Activated effector memory CD4-positive, alpha-beta T cell treated with anti-CD3 and anti-CD28 coated beads, Interleukin-2, amount 50 U/mL, for 16 hours (primary cell): Measurements from ENCODE around the gene IRF8.
"Not testable (repeated sequence)": the region's sequence is repeated elsewhere in the genome, so short reads cannot be mapped to it uniquely, and the experiment has no call there.

ENCODE experiments used
- DNase-seq: peaks from one replicate; pipeline ENCODE4 v3.0.0-alpha.2; 2020

The IRF8 gene

GRCh38 chr16:85940214-85940613 is 41.3 kb downstream of the IRF8 start:
- no peak for DNase-seq

- no peak for DNase-seq
These were observed 43.1 kb downstream of the IRF8 start for GRCh38 chr16:85941863-85942644.

DNA sequence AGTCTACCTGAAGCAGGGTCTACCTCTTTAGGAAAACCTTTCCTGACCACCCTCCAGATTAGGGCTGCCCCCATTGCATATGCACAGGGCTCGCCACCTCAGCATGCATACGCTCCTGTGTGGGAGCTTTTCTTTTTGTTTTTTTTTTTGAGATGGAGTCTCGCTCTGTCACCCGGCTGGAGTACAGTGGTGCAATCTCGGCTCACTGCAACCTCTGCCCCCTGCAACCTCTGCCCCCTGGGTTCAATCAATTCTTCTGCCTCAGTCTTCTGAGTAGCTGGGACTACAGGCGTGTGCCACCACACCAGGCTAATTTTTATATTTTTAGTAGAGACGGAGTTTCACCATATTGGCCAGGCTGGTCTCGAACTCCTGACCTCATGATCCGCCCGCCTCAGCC is 43.7 kb downstream of the IRF8 start:
- DNase-seq, result not testable (repeated sequence)

GRCh38 chr16:85943711-85944110 is 44.7 kb downstream of the IRF8 start:
- no peak for DNase-seq

GRCh38 chr16:85944572-85945423 is 45.8 kb downstream of the IRF8 start:
- no peak for DNase-seq

GRCh38 chr16:85945424-85945751 is 46.4 kb downstream of the IRF8 start:
- DNase-seq, result no peak

GRCh38 chr16:85946541-85947124 is 47.7 kb downstream of the IRF8 start:
- DNase-seq, result no peak

- peak; percentile 77 for DNase-seq
These were observed 48.5 kb downstream of the IRF8 start for GRCh38 chr16:85947230-85948137.

DNA sequence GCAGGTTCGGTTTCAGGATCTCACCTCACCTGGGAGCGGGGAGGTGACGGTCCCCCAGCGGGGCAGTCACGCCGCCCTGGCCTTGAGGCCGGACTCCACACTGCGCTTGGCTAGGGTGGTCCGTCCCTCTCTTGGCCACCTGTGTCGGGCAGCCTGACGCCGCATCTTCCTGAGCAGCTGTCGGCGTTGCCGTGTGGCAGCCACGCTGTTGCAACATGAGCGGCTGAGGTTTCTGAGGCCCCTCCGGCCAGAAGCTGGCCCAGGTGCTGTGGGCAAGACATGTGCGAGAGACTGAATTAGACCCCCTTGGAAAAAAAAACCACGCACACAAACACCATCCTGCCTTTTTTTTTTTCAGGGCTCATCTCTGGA is 49.2 kb downstream of the IRF8 start:
- DNase-seq, result no peak

DNA sequence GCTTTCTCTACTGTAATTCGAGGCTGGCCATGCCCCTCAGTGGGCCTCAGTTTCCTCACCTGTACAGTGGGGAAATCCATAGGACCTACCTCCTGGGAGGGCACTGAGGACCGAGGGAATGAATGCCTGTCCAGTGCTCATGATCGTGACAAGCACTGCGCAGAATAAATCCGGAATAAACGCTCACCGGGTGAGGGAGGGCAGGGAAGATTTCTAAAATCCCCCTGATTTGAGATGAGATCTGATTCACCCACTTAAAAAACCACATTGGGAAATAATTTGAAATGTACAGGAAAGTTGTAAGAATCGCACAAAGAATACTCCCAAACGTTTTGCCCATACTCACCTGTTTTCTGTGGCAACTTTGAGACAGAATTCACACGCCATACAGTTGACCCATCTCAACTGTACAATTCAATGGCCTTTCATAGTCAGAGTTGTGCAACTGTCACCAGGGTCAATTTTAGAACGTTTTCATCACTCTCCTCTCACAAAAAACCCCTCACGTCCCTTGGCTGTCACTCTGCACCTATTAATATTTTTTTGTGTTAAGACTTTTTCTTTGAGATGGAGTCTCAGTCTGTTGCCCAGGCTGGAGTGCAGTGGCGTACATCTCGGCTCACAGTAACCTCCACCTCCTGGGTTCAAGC is 49.8 kb downstream of the IRF8 start:
- DNase-seq, result no peak

- DNase-seq, result no peak
These were observed 51.4 kb downstream of the IRF8 start for GRCh38 chr16:85950136-85950918.

DNA sequence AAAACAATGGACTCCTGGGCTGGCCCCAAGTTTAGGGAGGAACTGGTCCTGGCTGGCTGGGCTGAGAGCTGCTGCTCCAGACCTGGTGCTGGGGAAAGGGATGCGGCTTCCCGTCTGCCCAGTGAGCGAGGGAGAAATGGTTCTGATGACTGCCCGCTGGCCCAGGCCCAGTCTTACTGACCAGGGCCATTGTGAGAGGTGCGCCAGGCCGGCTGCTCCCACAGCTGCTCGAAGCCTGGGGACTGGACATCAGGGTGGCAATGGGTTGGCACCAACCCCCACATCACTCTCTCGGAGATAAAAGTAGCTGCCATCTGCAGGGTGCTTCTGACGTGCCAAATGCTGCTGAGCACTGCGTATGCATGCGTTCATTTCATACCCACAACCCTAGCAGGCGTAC is 53.2 kb downstream of the IRF8 start:
- no peak for DNase-seq

GRCh38 chr16:85952811-85953210 is 53.8 kb downstream of the IRF8 start:
- no peak for DNase-seq

- DNase-seq, result no peak
These were observed 56.1 kb downstream of the IRF8 start for GRCh38 chr16:85954927-85955519.

DNA sequence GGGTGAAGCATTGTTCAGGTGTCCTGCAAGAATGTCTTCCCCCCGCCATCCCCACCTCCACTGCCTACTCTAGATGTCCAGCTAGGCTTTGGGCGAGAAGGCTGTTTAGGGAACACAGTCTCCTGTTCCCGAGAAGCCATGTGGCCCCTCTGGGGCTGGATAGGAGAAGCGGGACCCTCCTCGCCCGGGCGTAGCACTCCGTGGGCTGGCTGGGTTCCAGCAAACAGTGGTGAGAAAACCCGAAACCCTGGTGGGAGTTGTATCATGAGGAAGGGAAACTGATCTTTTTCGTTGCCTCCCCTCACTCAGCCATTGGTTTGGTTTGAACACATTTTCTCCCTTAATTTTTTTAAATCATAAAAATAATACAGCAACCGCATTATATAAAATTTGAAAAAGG is 56.6 kb downstream of the IRF8 start:
- DNase-seq, result no peak

DNA sequence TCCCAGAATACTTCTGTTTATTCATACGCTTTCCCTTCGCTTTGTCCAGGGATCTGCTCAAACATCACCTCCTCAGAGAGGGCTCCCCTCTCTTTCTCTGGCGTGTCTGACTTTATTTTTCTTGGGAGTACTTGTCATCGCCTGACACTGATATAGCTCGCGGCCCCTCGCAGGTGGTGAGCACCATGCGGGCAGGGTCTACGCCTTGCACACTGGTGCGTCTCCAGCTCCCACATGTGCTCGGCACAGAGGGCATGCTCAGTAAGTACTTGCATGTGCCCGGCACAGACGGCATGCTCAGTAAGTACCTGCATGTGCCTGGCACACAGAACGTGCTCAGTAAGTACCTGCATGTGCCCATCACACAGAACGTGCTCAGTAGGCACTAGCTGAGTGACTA is 57.5 kb downstream of the IRF8 start:
- no peak for DNase-seq

- DNase-seq, result no peak
These were observed 59.8 kb downstream of the IRF8 start for GRCh38 chr16:85958731-85959130.

GRCh38 chr16:85959686-85960085 is 60.7 kb downstream of the IRF8 start:
- DNase-seq, result no peak

DNA sequence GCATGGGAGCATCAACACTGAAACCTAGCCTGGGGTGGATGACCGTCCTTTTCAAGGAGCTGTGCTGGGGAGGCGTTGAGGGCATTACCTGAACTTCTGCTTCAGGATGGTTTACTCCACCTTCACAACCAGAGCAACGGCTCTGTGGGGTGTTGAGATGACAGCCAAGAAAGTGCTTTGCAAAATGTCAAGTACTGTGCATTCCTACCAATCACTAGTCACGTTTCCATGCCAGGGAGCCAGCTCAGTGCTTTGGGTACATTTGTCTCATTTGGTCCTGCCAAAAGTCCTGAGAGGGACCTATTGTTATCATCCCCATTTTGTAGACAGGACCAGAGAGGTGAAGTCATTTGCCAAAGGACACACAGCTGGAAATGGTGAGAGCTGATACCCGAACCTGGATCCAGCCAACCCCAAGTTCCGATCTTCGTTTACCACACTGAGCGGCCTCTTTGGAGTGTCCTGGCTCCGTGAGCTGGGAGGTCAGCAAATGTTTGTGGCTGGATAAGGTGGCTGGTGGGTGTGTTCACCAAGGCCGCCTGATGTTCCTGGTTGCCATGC is 61.6 kb downstream of the IRF8 start:
- no peak for DNase-seq

GRCh38 chr16:85961988-85962915 is 63.3 kb downstream of the IRF8 start:
- no peak for DNase-seq
